T-helper 2 cell treated with Interferon-gamma antibody and Interleukin-4, amounts not matched to agents 100 ng/mL and 5 ng/mL, for 36 hours (primary cell): Measurements from ENCODE around the gene IL15RA. TPM values are rescaled to one million over a fixed set of nuclear protein-coding genes. Genes with fewer than 3 reads are reported as not detected.

ENCODE experiments used
- total RNA-seq: library from RNA; stranded (reverse); gene quantifications from 2 replicates; pipeline ENCODE4 v1.2.3, GENCODE V29; 2022

The IL15RA gene
- total RNA-seq, 1 donor from 2014 or later, result 23.1 TPM

Other genes with a start within 250 kb of the IL15RA start
- gene GDI2, start 164.1 kb downstream of the IL15RA start, total RNA-seq, result 259 and 261 TPM in 2 replicates
- gene ANKRD16, start 87.7 kb downstream of the IL15RA start, total RNA-seq, result 6.2 and 6.6 TPM in 2 replicates
- gene FBH1, start 87.3 kb downstream of the IL15RA start, total RNA-seq, result 66.0 and 69.4 TPM in 2 replicates
- 239 and 245 TPM in 2 replicates for gene IL2RA, start 84.8 kb upstream of the IL15RA start, total RNA-seq
- gene RBM17, start 111.5 kb upstream of the IL15RA start, total RNA-seq, result 200 and 209 TPM in 2 replicates
- 46.0 and 51.0 TPM in 2 replicates for gene PFKFB3, start 225.4 kb upstream of the IL15RA start, total RNA-seq